Transverse colon (tissue), 4 donors: ENCODE measurements around the gene PLD4.

Source experiments
- CTCF ChIP-seq, 5 experiments: fragments of 200-600 bp in 3 of 5; fragments of 450-650 bp in 2 of 5; sonication (generic) in 3 of 5; IDR thresholded peaks; 1 replicate in 2 of 5; 2 replicates in 3 of 5; pipeline ENCODE4 v1.5.1; 2016 to 2017; ENCODE audit warnings: antibody characterized with exemption in 5 of 5, inconsistent platforms in 3 of 5, mild to moderate bottlenecking in 2 of 5, moderate library complexity in 1 of 5
- EP300 ChIP-seq: sonication (generic); formaldehyde crosslinking; IDR thresholded peaks from one replicate; pipeline ENCODE4 v1.6.1; 2017; ENCODE audit warnings: antibody characterized with exemption, low read depth
- POLR2A ChIP-seq: fragments of 450-650 bp; IDR thresholded peaks from one replicate; pipeline ENCODE4 v1.6.1; 2016; ENCODE audit warnings: antibody characterized with exemption, mild to moderate bottlenecking, moderate library complexity
- POLR2AphosphoS5 ChIP-seq, 3 donors: sonication (generic); formaldehyde crosslinking; IDR thresholded peaks; one replicate each; pipeline ENCODE4 v1.6.1; 2016; ENCODE audit warnings: antibody characterized with exemption in 3 of 3

- no peak for TF ChIP-seq CTCF (IDR thresholded peaks at IDR 0.05)
- no peak for TF ChIP-seq POLR2A
- no peak for TF ChIP-seq EP300
- no peak for TF ChIP-seq POLR2AphosphoS5 (IDR thresholded peaks at IDR 0.05)
Measured at GRCh38 chr14:104929268-104930230, 4.9 kb downstream of the PLD4 start.
